Skeletal muscle tissue (tissue), 4 donors: ENCODE data around the gene ZDHHC18. TPM values are rescaled to one million over a fixed set of nuclear protein-coding genes. Genes with fewer than 3 reads are reported as not detected.

Experiments
- H3K27ac ChIP-seq: one replicate; pipeline ENCODE4 v1.7.0; 2013; ENCODE audit warnings: mild to moderate bottlenecking, low read depth, low read length, inconsistent platforms
- H3K27me3 ChIP-seq, 3 donors: one replicate each; pipeline ENCODE4 v1.7.0; 2013; ENCODE audit warnings: low read length in 3 of 3; ENCODE audit not compliant: control insufficient read depth in 3 of 3, insufficient read depth in 3 of 3
- H3K36me3 ChIP-seq, 3 donors: one replicate each; pipeline ENCODE4 v1.7.0; 2013; ENCODE audit warnings: low read length in 3 of 3; ENCODE audit not compliant: control insufficient read depth in 3 of 3, insufficient read depth in 3 of 3
- H3K4me1 ChIP-seq, 3 donors: one replicate each; pipeline ENCODE4 v1.7.0; 2013; ENCODE audit warnings: low read length in 3 of 3, mild to moderate bottlenecking in 3 of 3; ENCODE audit not compliant: control insufficient read depth in 3 of 3, insufficient read depth in 3 of 3
- H3K4me3 ChIP-seq, 3 donors: one replicate each; pipeline ENCODE4 v1.7.0; 2013; ENCODE audit warnings: low read length in 3 of 3
- H3K9ac ChIP-seq, 3 donors: one replicate each; pipeline ENCODE4 v1.7.0; 2013; ENCODE audit warnings: low read length in 3 of 3, mild to moderate bottlenecking in 3 of 3, moderate library complexity in 2 of 3, low read depth in 1 of 3
- H3K9me3 ChIP-seq, 3 donors: one replicate each; pipeline ENCODE4 v1.7.0; 2013; ENCODE audit warnings: low read length in 3 of 3; ENCODE audit not compliant: control insufficient read depth in 3 of 3
- total RNA-seq: library from RNA; depleted of rRNA; stranded (reverse); fragments of >200 nt; gene quantifications from one replicate; pipeline ENCODE4 v1.2.3, GENCODE V29; 2014
- donor health status: Osteomylitis.

ZDHHC18 gene
- total RNA-seq, 1 donor from 2014 or later, result 3.7 TPM

DNA sequence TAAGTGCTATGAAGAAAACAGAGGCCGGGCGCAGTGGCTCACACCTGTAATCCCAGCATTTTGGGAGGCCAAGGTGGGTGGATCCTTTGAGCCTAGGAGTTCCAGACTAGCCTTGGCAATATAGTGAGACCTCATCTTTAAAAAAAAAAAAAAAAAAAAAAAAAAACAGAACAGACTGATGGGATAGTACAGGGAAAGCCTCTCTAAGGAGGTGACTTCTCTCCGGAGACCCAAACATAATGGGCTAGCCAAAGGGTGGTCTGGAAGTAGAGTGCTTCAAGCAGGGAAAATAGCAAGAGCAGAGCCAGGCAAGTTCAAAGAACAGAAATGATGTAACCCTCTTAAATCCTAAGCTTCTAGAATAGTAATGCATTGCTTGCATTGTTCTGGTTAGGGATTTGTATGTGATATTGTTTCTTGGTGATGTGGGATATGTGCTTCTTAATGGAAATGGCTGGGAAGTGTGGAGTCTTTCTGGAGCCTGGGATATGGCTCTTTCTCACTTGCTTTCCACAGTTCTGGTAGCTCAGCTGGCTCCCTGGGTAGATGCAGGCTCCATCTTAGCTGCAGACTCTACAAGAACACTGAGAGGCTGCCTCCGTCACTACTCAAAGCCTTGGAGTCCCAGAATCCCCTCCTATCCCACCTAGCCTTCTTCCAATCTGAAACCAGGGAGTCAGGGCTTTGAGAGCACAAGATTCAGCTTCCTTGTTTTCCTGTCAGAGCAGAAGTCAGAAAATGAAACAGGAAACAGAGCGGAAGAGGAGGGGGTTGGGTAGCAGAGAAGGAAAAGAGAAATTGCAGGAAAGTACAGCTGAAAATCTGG lies 40.7 kb upstream of the ZDHHC18 start:
- H3K9me3 ChIP-seq, result no peaks in the 10 kb centered on the region
- H3K4me3 ChIP-seq, result peak overlapping the region in 1 of 3 donors; percentile 96
- H3K9ac ChIP-seq, result peak overlapping the region in 2 of 3 donors; percentile 97 to 99
- peak overlapping the region; percentile 99 for H3K27ac ChIP-seq
- peaks cover 54 to 67% (median 61%) of the 10 kb centered on the region in 3 donors for H3K4me1 ChIP-seq
- peaks cover 0 to 7% (median 5%) of the 10 kb centered on the region in 3 donors for H3K36me3 ChIP-seq
- H3K27me3 ChIP-seq, result no peaks in the 10 kb centered on the region

DNA sequence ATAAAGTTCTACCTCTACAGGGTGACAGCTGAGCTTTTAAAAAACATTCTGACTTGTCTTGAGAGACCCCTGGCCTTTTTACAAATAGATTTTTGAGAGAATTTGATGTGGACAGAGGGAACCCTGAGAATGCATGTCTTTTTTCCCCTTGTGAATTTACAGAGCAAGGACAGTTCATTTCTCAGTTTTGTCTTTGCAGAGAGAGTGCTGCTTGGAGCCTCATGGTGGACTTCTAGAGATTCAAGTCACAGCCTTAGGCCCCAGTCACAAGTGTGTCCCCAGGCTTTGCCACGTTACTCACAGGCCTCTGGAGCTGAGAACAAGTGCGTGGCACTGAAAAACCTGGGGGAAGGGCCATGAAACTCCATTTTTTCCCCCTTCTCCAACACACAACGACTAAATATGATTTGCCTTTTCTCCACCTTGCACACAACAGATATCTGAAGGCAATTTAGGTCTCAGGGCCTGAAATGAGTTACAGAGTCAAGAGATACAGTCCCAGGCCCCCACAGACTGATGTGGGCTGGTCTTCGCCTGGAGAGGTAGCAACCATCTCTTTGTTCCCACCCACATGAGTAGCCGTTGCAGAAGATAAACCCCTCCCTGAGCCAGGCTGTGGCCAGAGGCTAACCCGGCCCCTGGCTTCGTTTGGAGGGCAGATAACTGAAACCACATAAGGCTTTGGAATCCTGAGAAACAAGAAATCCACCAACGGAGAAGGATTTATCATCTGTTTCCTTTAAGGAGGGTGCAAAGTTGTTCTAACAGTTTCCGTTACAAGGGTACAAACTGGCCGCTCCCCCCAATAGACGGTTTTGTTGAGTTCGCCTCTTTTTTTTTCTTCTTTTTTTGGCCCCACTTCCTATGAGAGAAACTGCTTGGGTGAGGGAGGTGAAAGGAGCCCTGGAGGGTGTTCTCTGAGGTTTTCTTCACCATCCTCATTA lies 39.8 kb upstream of the ZDHHC18 start:
- Histone ChIP-seq H3K27me3 (no peaks in the 10 kb centered on the region), H3K9me3 (no peaks in the 10 kb centered on the region), H3K4me3 (peak overlapping the region; percentile 89 to 96 (median 94)), H3K4me1 (peaks cover 58 to 69% (median 69%) of the 10 kb centered on the region in 3 donors), H3K9ac (peak overlapping the region; percentile 97 to 99 (median 97)), H3K36me3 (peaks cover 0 to 8% (median 4%) of the 10 kb centered on the region in 3 donors), H3K27ac (peak overlapping the region; percentile 99)

DNA sequence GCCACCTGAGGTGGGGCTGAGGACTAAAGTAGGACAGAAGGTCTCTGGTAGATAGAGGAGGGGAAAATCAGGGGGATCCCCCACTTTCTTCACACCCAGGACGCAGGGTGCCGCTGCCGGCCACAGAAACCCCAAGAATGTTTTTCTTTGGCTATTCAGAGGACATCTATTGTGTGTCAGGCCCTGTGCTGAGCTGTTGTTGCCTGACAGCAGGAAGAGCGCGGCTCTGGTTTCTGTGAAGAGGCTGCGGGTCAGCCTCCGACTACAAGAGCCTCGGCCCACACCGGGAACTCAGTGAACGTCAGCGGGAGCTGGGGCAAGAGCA lies 39.1 kb upstream of the ZDHHC18 start:
- Histone ChIP-seq H3K9ac (peak overlapping the region; percentile 97 to 99 (median 97)), H3K9me3 (no peaks in the 10 kb centered on the region), H3K27ac (peak overlapping the region; percentile 99), H3K4me1 (peaks cover 58 to 71% (median 69%) of the 10 kb centered on the region in 3 donors), H3K27me3 (no peaks in the 10 kb centered on the region), H3K36me3 (peaks cover 0 to 8% (median 4%) of the 10 kb centered on the region in 3 donors), H3K4me3 (peak overlapping the region; percentile 89 to 96 (median 94))

DNA sequence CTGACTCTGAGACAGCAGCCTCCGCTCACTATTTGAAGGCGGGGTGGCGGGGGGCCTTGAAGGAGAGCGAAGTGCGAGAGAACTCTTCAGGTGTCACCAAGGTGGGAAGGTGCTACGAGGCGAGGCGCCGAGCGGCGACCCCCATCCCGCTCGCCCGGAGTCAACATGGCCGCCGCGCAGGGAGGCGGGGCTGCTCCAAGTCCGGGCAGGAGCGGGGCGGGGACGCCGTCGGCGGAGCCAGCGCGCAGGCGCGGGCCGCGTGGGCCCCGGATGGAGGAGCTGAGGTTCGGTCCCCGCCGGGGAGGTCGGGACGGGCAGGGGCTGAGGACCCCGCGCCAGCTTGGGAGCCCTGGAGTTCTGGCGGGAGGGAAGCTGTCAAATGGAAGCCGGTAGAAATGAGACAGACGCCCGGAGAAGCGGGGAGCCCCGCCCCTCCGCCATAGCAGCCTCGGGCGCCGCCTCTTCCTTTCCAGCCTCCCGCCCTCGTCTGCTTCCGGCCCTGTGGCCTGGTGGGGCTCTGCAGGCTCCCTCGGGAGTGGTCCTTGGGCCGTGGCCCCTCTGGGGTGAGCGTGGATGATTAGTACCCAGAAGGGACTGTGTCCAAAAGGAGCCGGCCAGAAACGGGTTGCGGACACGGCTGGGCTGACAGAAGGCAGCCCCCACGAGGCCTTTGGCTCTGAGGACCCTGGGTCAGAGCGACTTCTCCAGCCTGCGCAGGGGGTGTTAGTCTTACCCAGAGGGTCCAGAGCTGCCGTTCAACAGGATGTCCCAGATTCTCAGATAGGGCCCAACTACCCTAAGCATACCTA lies 38.6 kb upstream of the ZDHHC18 start, which contains the start of gene PIGV:
Gene PIGV, plus strand, starts transcription at position 245 of the 809 bp plus-strand sequence. CDS start 2,866 bp downstream, outside the sequence.
- Histone ChIP-seq H3K4me1 (peaks cover 52 to 66% (median 65%) of the 10 kb centered on the region in 3 donors), H3K27me3 (no peaks in the 10 kb centered on the region), H3K4me3 (peak within 1 kb of the TSS; percentile 89 to 96 (median 94))

DNA sequence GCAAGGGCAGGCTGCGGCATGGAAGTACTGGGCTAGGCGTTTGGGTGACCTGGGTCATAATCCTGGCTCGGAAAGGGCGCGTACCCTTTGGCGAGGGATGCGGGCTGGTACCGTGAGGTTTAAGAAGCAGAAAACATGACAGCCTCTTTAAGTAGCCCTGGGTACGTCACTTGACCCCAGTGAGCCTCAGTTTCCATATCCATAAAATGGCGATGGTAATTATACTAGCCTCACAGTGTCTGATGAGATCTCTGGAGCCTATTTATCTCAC lies 38.0 kb upstream of the ZDHHC18 start:
- peaks cover 47 to 60% (median 59%) of the 10 kb centered on the region in 3 donors for H3K4me1 ChIP-seq
- no peaks in the 10 kb centered on the region for H3K27me3 ChIP-seq
- peak overlapping the region; percentile 99 for H3K27ac ChIP-seq
- peaks cover 0 to 13% (median 7%) of the 10 kb centered on the region in 3 donors for H3K36me3 ChIP-seq
- H3K4me3 ChIP-seq, result peak overlapping the region; percentile 89 to 96 (median 94)
- H3K9me3 ChIP-seq, result no peaks in the 10 kb centered on the region
- H3K9ac ChIP-seq, result peak overlapping the region; percentile 97 to 99 (median 97)

More for the DNA sequence above, 38.6 kb upstream of the ZDHHC18 start, which contains the start of gene PIGV:
- Histone ChIP-seq H3K36me3 (peaks cover 0 to 12% (median 4%) of the 10 kb centered on the region in 3 donors), H3K9me3 (no peaks in the 10 kb centered on the region), H3K9ac (peak within 1 kb of the TSS; percentile 97 to 99 (median 97)), H3K27ac (peak within 1 kb of the TSS; percentile 99)

DNA sequence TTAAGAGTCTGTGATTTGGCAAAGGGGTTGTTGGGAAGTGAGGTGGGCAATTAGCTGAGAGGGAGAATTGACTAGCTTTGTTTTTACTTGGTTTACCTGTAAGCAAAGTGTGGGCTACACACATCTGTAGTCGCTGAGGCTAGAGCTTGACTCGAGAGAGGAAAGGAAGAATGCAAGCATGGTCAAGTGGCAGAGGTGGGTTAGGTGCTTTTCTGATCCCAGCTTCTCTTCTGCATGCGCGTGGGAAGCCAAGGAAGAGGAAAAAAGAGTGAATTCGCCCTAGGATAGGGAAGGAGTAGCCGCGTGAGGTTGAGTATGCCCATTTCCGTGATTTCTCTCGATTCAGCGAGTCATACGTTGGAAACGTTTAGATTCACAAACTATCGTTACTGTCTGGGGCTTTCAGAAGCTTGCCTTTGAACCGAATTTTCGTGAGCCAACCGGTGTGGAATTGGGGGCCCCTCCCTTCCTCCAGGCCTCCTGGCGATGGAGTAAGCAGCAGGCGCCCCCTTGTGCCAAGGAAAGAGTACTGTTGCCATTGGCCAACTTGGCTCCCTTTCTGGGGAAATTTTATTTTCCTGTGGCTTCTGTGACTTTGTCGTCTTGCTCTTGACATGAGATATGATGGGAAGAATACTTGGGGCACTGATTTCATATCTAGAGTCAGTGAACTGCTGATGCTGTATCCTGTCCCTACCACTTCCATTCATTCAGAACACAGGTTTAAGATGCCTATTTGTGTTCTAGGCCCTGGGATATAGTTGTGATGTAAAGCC lies 37.5 kb upstream of the ZDHHC18 start:
- Histone ChIP-seq H3K27ac (peak overlapping the region; percentile 99), H3K9ac (peak overlapping the region; percentile 97 to 99 (median 97)), H3K4me3 (peak overlapping the region; percentile 89 to 96 (median 94)), H3K36me3 (peaks cover 1 to 15% (median 8%) of the 10 kb centered on the region in 3 donors), H3K4me1 (peaks cover 41 to 58% (median 56%) of the 10 kb centered on the region in 3 donors), H3K27me3 (no peaks in the 10 kb centered on the region), H3K9me3 (no peaks in the 10 kb centered on the region)

DNA sequence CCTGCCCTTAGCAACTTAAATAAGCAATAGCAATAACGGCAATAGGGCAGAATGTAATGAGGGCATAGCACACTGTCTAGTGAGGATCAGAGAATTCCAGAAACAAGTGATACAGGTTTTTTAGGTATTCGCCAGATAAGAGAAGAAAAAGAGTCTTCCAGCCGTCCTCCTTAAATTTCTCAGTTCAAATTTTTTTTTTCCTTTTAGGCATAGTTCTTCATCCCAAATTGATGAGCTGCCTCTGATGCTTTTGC lies 36.9 kb upstream of the ZDHHC18 start:
- no peak overlapping the region for H3K9ac ChIP-seq
- H3K4me3 ChIP-seq, result no peak overlapping the region
- H3K4me1 ChIP-seq, result peaks cover 38 to 58% (median 56%) of the 10 kb centered on the region in 3 donors
- H3K27ac ChIP-seq, result peak overlapping the region; percentile 99
- no peaks in the 10 kb centered on the region for H3K9me3 ChIP-seq
- H3K36me3 ChIP-seq, result peaks cover 6 to 20% (median 13%) of the 10 kb centered on the region in 3 donors
- no peaks in the 10 kb centered on the region for H3K27me3 ChIP-seq

DNA sequence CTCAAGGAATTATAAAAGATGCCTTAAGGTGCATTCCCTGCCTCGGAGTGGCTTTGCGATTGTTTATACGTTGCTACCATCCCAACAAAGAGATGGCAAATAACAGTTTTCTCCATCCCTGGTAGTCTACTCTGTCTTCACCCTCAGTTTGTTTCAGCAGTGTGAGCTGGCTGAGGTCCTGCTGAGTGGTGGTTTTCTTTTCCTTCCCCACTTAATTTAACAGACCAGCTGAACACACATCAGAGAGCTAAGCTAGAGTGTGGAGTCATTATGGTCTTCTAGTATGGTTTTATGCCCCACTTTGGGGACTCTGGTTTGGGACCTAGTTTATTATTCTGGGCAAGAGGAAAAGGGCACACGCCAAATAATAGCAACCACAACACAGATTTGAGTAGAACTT lies 36.6 kb upstream of the ZDHHC18 start:
- Histone ChIP-seq H3K4me3 (no peak overlapping the region), H3K9ac (no peak overlapping the region), H3K4me1 (peaks cover 36 to 58% (median 52%) of the 10 kb centered on the region in 3 donors)

DNA sequence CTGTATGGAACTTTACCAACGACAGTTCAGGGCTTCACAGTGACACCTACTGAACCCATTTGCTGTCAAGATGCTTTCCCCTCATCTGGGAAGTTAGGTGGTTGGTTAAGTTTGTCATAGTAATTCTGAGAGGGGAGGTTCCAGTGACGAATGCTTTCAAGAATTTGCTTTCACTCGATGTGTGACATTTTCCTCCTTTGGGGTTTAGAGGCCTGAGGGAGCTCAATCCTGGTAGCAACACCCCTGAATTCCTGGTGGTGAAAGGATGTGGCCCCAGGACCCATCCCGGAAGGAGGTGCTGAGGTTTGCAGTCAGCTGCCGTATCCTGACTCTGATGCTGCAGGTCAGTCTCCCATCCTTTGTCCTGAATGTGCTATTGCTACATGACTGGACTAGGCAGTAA lies 35.9 kb upstream of the ZDHHC18 start:
- Histone ChIP-seq H3K27ac (no peak overlapping the region), H3K9me3 (no peaks in the 10 kb centered on the region), H3K27me3 (no peaks in the 10 kb centered on the region), H3K36me3 (peaks cover 13 to 28% (median 19%) of the 10 kb centered on the region in 3 donors), H3K9ac (peak overlapping the region in 1 of 3 donors; percentile 11), H3K4me3 (no peak overlapping the region), H3K4me1 (peaks cover 33 to 58% (median 46%) of the 10 kb centered on the region in 3 donors)

More for the DNA sequence above, 36.6 kb upstream of the ZDHHC18 start:
- no peak overlapping the region for H3K27ac ChIP-seq
- no peaks in the 10 kb centered on the region for H3K27me3 ChIP-seq
- H3K9me3 ChIP-seq, result no peaks in the 10 kb centered on the region
- H3K36me3 ChIP-seq, result peaks cover 9 to 24% (median 16%) of the 10 kb centered on the region in 3 donors
